ENCODE results near the gene PDE4B. TPM values are rescaled to one million over a fixed set of nuclear protein-coding genes. Genes with fewer than 3 reads are reported as not detected.

The PDE4B gene
- total RNA-seq, 4 donors from 2014 or later: 11.2 to 49.5 (median 26.3) TPM

GRCh38 chr1:66197785-66198184 lies 405.1 kb downstream of the PDE4B start:
- no peak for TF ChIP-seq CTCF (IDR thresholded peaks at IDR 0.05)
- DNase-seq (ENCODE audit: low spot score) (no peak), ATAC-seq (ENCODE audit: low FRiP score) (no peak)

- TF ChIP-seq CTCF (IDR thresholded peaks at IDR 0.05): no peak
- no peak for DNase-seq (ENCODE audit: low spot score)
These were observed 414.0 kb downstream of the PDE4B start for GRCh38 chr1:66206563-66207144.

GRCh38 chr1:66207484-66207883 lies 414.8 kb downstream of the PDE4B start:
- DNase-seq (ENCODE audit: low spot score) (no peak), ATAC-seq (ENCODE audit: low FRiP score) (peak; percentile 85)
- TF ChIP-seq CTCF (IDR thresholded peaks at IDR 0.05): no peak

More at GRCh38 chr1:66206563-66207144, 414.0 kb downstream of the PDE4B start:
- ATAC-seq (ENCODE audit: low FRiP score): peak; percentile 19

- TF ChIP-seq CTCF (IDR thresholded peaks at IDR 0.05): no peak
- ATAC-seq (ENCODE audit: low FRiP score) (no peak), DNase-seq (ENCODE audit: low spot score) (no peak)
These were observed 415.9 kb downstream of the PDE4B start for GRCh38 chr1:66208632-66209031.

GRCh38 chr1:66210635-66211244 lies 418.0 kb downstream of the PDE4B start:
- ATAC-seq (ENCODE audit: low FRiP score) (no peak), DNase-seq (ENCODE audit: low spot score) (no peak)
- TF ChIP-seq CTCF (IDR thresholded peaks at IDR 0.05): no peak

GRCh38 chr1:66211521-66211920 lies 418.8 kb downstream of the PDE4B start:
- ATAC-seq (ENCODE audit: low FRiP score) (no peak), DNase-seq (ENCODE audit: low spot score) (no peak)
- no peak for TF ChIP-seq CTCF (IDR thresholded peaks at IDR 0.05)

GRCh38 chr1:66213491-66213890 lies 420.8 kb downstream of the PDE4B start:
- ATAC-seq (ENCODE audit: low FRiP score) (no peak), DNase-seq (ENCODE audit: low spot score) (no peak)
- TF ChIP-seq CTCF (IDR thresholded peaks at IDR 0.05): no peak

Data from omental fat pad (tissue), 4 donors.